B cell (primary cell): ENCODE results near the gene MGST2. TPM values are rescaled to one million over a fixed set of nuclear protein-coding genes. Genes with fewer than 3 reads are reported as not detected.

Source experiments
- ATAC-seq: fragments of 200-7000 bp; cut with Tn5 transposase; one replicate; pipeline ENCODE4 v1.10.0; 2021; ENCODE audit warnings: low read depth, mild to moderate bottlenecking, moderate number of reproducible peaks, moderate library complexity
- CTCF ChIA-PET: fragments of 350-600 bp; sonication (Branson Sonifier 250); formaldehyde crosslinking; loops from one replicate; lab custom pipeline; 2021; ENCODE audit warnings: antibody characterized with exemption, inconsistent platforms; lab: Charles Lee
- POLR2A ChIA-PET: fragments of 350-600 bp; sonication (Branson Sonifier 250); formaldehyde crosslinking; loops from one replicate; lab custom pipeline; 2021; ENCODE audit warnings: antibody characterized with exemption; lab: Charles Lee
- DNase-seq: peaks from one replicate; pipeline ENCODE4 v3.0.0; 2013
- H2AFZ ChIP-seq: 2 replicates; pipeline ENCODE4 v1.6.1; 2012; ENCODE audit warnings: mild to moderate bottlenecking, low read depth, low read length; ENCODE audit not compliant: insufficient read depth, poor library complexity, severe bottlenecking
- H3K27ac ChIP-seq, 2 donors: 1 replicate in 1 of 2; 2 replicates in 1 of 2; pipeline ENCODE4 v1.5.1; 2012 to 2013; ENCODE audit warnings: low read length in 2 of 2, mild to moderate bottlenecking in 2 of 2, moderate library complexity in 1 of 2
- H3K27me3 ChIP-seq, 4 experiments: fragments of 200-600 bp in 1 of 4; sonication (generic) in 1 of 4; replicated peaks in 1 of 4; 1 replicate in 2 of 4; 2 replicates in 2 of 4; pipeline versions ENCODE4 v1.6.1 to v1.7.0; 2013 to 2016; ENCODE audit warnings: low read length in 3 of 4, mild to moderate bottlenecking in 2 of 4, mixed read lengths in 1 of 4, moderate library complexity in 1 of 4; ENCODE audit not compliant: insufficient read depth in 4 of 4, control insufficient read depth in 3 of 4; ENCODE audit errors: control extremely low read depth in 1 of 4
- H3K36me3 ChIP-seq, 2 experiments: replicated peaks in 1 of 2; 1 replicate in 1 of 2; 2 replicates in 1 of 2; pipeline versions ENCODE4 v1.6.1 to v1.7.1; 2013; ENCODE audit warnings: low read length in 1 of 2; ENCODE audit not compliant: insufficient read depth in 2 of 2, control insufficient read depth in 1 of 2; ENCODE audit errors: control extremely low read depth in 1 of 2, extremely low read depth in 1 of 2
- H3K4me1 ChIP-seq, 2 donors: fragments of 200-600 bp in 1 of 2; sonication (generic) in 1 of 2; 1 replicate in 1 of 2; 2 replicates in 1 of 2; pipeline versions ENCODE4 v1.5.1 to v1.6.1; 2013 to 2017; ENCODE audit warnings: low read length in 2 of 2; ENCODE audit not compliant: control insufficient read depth in 2 of 2, insufficient read depth in 2 of 2
- H3K4me2 ChIP-seq: replicated peaks from 2 replicates; pipeline ENCODE3; 2012; ENCODE audit warnings: mild to moderate bottlenecking, low read depth, low read length; ENCODE audit not compliant: poor library complexity, severe bottlenecking
- H3K4me3 ChIP-seq, 5 experiments: fragments of 200-600 bp in 1 of 5; sonication (generic) in 1 of 5; 1 replicate in 3 of 5; 2 replicates in 2 of 5; pipeline versions ENCODE4 v1.5.1 to v1.7.0; 2011 to 2016; ENCODE audit warnings: low read length in 4 of 5, mild to moderate bottlenecking in 4 of 5, low read depth in 2 of 5, control low read depth in 1 of 5, moderate library complexity in 1 of 5; ENCODE audit not compliant: insufficient read depth in 1 of 5; ENCODE audit errors: control extremely low read depth in 1 of 5, extremely low read depth in 1 of 5
- H3K79me2 ChIP-seq: fragments of 200-600 bp; sonication (generic); one replicate; pipeline ENCODE4 v1.6.0; 2016; ENCODE audit warnings: low read length; ENCODE audit not compliant: control insufficient read depth, insufficient read depth
- H3K9ac ChIP-seq: fragments of 200-600 bp; sonication (generic); 2 replicates; pipeline ENCODE4 v1.6.1; 2017; ENCODE audit warnings: mild to moderate bottlenecking, low read length, moderate library complexity
- H3K9me3 ChIP-seq, 3 donors: one replicate each; pipeline versions ENCODE4 v1.6.1 to v1.7.1; 2013; ENCODE audit warnings: low read length in 2 of 3; ENCODE audit not compliant: control insufficient read depth in 2 of 3, insufficient read depth in 1 of 3; ENCODE audit errors: control extremely low read depth in 1 of 3
- H4K20me1 ChIP-seq: 2 replicates; pipeline ENCODE4 v1.6.0; 2012; ENCODE audit warnings: mild to moderate bottlenecking, low read length; ENCODE audit not compliant: insufficient read depth, control insufficient read depth, poor library complexity, severe bottlenecking
- H3K27ac Mint-ChIP-seq: one replicate; pipeline ENCODE4 v1.8.0; 2021; ENCODE audit warnings: mixed read lengths
- H3K27me3 Mint-ChIP-seq: one replicate; pipeline ENCODE4 v1.8.0; 2021; ENCODE audit warnings: mixed read lengths
- H3K4me1 Mint-ChIP-seq: one replicate; pipeline ENCODE4 v1.8.0; 2021; ENCODE audit warnings: mixed read lengths
- H3K4me3 Mint-ChIP-seq: one replicate; pipeline ENCODE4 v1.8.0; 2021; ENCODE audit warnings: mixed read lengths
- H3K9me3 Mint-ChIP-seq: one replicate; pipeline ENCODE4 v1.8.0; 2022; ENCODE audit warnings: mixed read lengths; ENCODE audit not compliant: insufficient read depth
- EZH2 ChIP-seq: IDR thresholded peaks from 2 replicates; pipeline ENCODE4 v1.6.1; 2012; ENCODE audit warnings: borderline replicate concordance, low read depth, mild to moderate bottlenecking, moderate library complexity, low read length; ENCODE audit not compliant: insufficient read depth, poor library complexity, severe bottlenecking
- WGBS: methylation state at CpG from one replicate; pipeline ENCODE4 v1.1.5; 2013; ENCODE audit warnings: missing lambda C conversion rate; ENCODE audit not compliant: insufficient coverage; 5-methylcytosine and 5-hydroxymethylcytosine counted together
- intact Hi-C: fragments of 100-400 bp; cut with micrococcal nuclease; formaldehyde crosslinking; loops from one replicate; pipeline ENCODE4 v1.10.0; 2022
- polyA plus RNA-seq: library from polyadenylated mRNA; depleted of rRNA; stranded (reverse); fragments of >200 nt; gene quantifications from 2 replicates; pipeline ENCODE4 v1.2.3, GENCODE V29; 2012
- total RNA-seq, 2 donors: library from RNA; stranded (reverse); fragments of 120-200 nt in 1 of 2; gene quantifications; 1 replicate in 1 of 2; 2 replicates in 1 of 2; pipeline versions ENCODE4 v1.2.3 to v1.2.4, GENCODE V29; 2013 to 2022
- TF ChIP-seq, protein P1 (sequence below): fragments of 200-600 bp; IDR thresholded peaks from one replicate; pipeline ENCODE4 v1.8.0; 2022; ENCODE audit warnings: antibody characterized with exemption, mild to moderate bottlenecking

Gene MGST2
- total and polyA plus RNA-seq, 2 donors (not counting 1 experiment from before 2014, with no cell fraction given) = 0.81 to 3.4 TPM

GRCh38 chr4:139665079-139665689 is 435 bp upstream of the MGST2 start:
- H2AFZ ChIP-seq = peak overlapping the region; percentile 87
- no peak overlapping the region for H3K27ac ChIP-seq
- ATAC-seq (no peak), DNase-seq (no peak)
- Mint-ChIP-seq H3K9me3 (no peaks in the 10 kb centered on the region), H3K27ac (peak overlapping the region; percentile 78), H3K4me3 (peak overlapping the region; percentile 96), H3K27me3 (peaks cover 6% of the 10 kb centered on the region), H3K4me1 (peaks cover 19% of the 10 kb centered on the region)
- CTCF ChIA-PET = interaction anchor here (0.6 to 4.8 kb wide), 5 partner anchors 10 to 695 kb away, joined by 3 to 32 read pairs (median 3); no protein-coding TSS in a partner anchor
- 73% methylated on average over 4 of the region's 10 CpGs for WGBS
- no peak for TF ChIP-seq EZH2
- TF ChIP-seq, protein P1, sequence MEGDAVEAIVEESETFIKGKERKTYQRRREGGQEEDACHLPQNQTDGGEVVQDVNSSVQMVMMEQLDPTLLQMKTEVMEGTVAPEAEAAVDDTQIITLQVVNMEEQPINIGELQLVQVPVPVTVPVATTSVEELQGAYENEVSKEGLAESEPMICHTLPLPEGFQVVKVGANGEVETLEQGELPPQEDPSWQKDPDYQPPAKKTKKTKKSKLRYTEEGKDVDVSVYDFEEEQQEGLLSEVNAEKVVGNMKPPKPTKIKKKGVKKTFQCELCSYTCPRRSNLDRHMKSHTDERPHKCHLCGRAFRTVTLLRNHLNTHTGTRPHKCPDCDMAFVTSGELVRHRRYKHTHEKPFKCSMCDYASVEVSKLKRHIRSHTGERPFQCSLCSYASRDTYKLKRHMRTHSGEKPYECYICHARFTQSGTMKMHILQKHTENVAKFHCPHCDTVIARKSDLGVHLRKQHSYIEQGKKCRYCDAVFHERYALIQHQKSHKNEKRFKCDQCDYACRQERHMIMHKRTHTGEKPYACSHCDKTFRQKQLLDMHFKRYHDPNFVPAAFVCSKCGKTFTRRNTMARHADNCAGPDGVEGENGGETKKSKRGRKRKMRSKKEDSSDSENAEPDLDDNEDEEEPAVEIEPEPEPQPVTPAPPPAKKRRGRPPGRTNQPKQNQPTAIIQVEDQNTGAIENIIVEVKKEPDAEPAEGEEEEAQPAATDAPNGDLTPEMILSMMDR = no peak
- peaks cover 0 to 4% (median 2%) of the 10 kb centered on the region in 4 experiments for H3K27me3 ChIP-seq
- H3K4me2 ChIP-seq = peak overlapping the region; percentile 84
- H3K4me1 ChIP-seq = peaks cover 15 to 20% of the 10 kb centered on the region in 2 donors
- H3K79me2 ChIP-seq = no peaks in the 10 kb centered on the region
- peak overlapping the region; percentile 61 to 79 (median 66) for H3K4me3 ChIP-seq
- H3K9me3 ChIP-seq = no peaks in the 10 kb centered on the region
- peak overlapping the region; percentile 82 for H3K9ac ChIP-seq
- POLR2A ChIA-PET = no interaction called here
- intact Hi-C loops = no loop called here
- no peaks in the 10 kb centered on the region for H3K36me3 ChIP-seq
- no peaks in the 10 kb centered on the region for H4K20me1 ChIP-seq

- POLR2A ChIA-PET = no interaction called here
These were observed 1.2 kb downstream of the MGST2 start for GRCh38 chr4:139666735-139667281.

More at GRCh38 chr4:139666735-139667281, 1.2 kb downstream of the MGST2 start:
- CTCF ChIA-PET = interaction anchor here (0.6 to 4.8 kb wide), 6 partner anchors 9 to 598 kb away, joined by 3 to 32 read pairs (median 4); no protein-coding TSS in a partner anchor
- Histone ChIP-seq H2AFZ (peak overlapping the region; percentile 87), H3K4me2 (peak overlapping the region; percentile 84), H3K9ac (peak overlapping the region; percentile 82), H3K4me3 (peak overlapping the region in 2 of 5 experiments; percentile 61 to 79), H3K79me2 (no peaks in the 10 kb centered on the region), H3K27me3 (peaks cover 0 to 4% (median 2%) of the 10 kb centered on the region in 4 experiments), H3K27ac (no peak overlapping the region), H3K4me1 (peaks cover 15 to 20% of the 10 kb centered on the region in 2 donors), H4K20me1 (no peaks in the 10 kb centered on the region), H3K9me3 (no peaks in the 10 kb centered on the region), H3K36me3 (no peaks in the 10 kb centered on the region)
- Mint-ChIP-seq H3K27me3 (peaks cover 6% of the 10 kb centered on the region), H3K9me3 (no peaks in the 10 kb centered on the region), H3K4me1 (peaks cover 19% of the 10 kb centered on the region), H3K4me3 (peak overlapping the region; percentile 96), H3K27ac (no peak overlapping the region)
- ATAC-seq (no peak), DNase-seq (no peak)
- intact Hi-C loops = no loop called here
- TF ChIP-seq, protein P1 = no peak
- no peak for TF ChIP-seq EZH2
- 19% methylated on average over 8 of the region's 11 CpGs for WGBS
